ENCODE data around the gene SLC38A11. TPM values are rescaled to one million over a fixed set of nuclear protein-coding genes. Genes with fewer than 3 reads are reported as not detected.

SLC38A11 gene
- polyA plus RNA-seq, 3 donors, result 0.07 TPM; not detected in 2

DNA sequence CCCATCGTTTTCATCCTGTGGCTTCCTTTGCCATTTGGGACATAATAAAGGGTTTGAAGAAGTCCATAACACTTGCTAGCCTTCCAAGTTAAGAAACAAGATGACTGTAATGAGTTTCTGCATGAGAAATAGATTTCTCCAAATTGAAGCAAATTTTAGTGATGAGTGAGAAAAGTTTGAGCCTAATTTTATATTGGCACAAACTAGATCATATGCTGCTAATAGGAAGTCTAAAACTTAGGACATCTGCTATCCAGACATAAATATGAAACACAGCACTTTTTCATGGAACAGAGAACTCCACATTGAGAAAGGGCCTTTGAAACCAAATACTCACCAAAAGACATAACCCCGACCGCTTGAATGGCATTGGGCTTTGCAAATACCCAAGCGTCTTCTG is 39.8 kb downstream of the SLC38A11 start:
- intact Hi-C loops (cut with micrococcal nuclease), result no loop called here
- Histone ChIP-seq H3K27me3 (ENCODE audit: control insufficient read depth in 2 of 2, insufficient read depth in 2 of 2, low read length in 2 of 2) (no peaks in the 10 kb centered on the region), H3K36me3 (replicated peaks in 1 of 2; ENCODE audit: control insufficient read depth in 1 of 2, insufficient read depth in 2 of 2, low read length in 2 of 2) (no peaks in the 10 kb centered on the region), H3K79me2 (ENCODE audit: insufficient read depth, low read length) (no peaks in the 10 kb centered on the region), H2AFZ (ENCODE audit: insufficient read depth, low read depth, low read length, poor library complexity, severe bottlenecking) (no peak overlapping the region), H4K20me1 (ENCODE audit: insufficient read depth, low read length) (no peaks in the 10 kb centered on the region), H3K9me3 (replicated peaks in 1 of 2; ENCODE audit: control insufficient read depth in 1 of 2, insufficient read depth in 1 of 2, low read length in 2 of 2) (no peaks in the 10 kb centered on the region), H3K9ac (ENCODE audit: insufficient read depth, low read length, poor library complexity, severe bottlenecking) (no peak overlapping the region), H3K4me2 (replicated peaks; ENCODE audit: extremely low read depth, low read length, poor library complexity, severe bottlenecking) (no peak overlapping the region), H3K27ac (ENCODE audit: low read depth in 1 of 2, low read length in 2 of 2) (no peak overlapping the region), H3K4me1 (ENCODE audit: control insufficient read depth in 1 of 2, insufficient read depth in 2 of 2, low read length in 2 of 2) (no peaks in the 10 kb centered on the region), H3K4me3 (replicated peaks in 1 of 3; ENCODE audit: low read depth in 2 of 3, low read length in 3 of 3) (no peak overlapping the region)
- Mint-ChIP-seq H3K4me3 (no peak overlapping the region), H3K27me3 (ENCODE audit: low read depth in 3 of 3) (no peaks in the 10 kb centered on the region), H3K27ac (no peak overlapping the region), H3K36me3 (no peaks in the 10 kb centered on the region), H3K9me3 (no peaks in the 10 kb centered on the region), H3K4me1 (peaks cover 10% of the 10 kb centered on the region)
- TF ChIP-seq, protein P1, sequence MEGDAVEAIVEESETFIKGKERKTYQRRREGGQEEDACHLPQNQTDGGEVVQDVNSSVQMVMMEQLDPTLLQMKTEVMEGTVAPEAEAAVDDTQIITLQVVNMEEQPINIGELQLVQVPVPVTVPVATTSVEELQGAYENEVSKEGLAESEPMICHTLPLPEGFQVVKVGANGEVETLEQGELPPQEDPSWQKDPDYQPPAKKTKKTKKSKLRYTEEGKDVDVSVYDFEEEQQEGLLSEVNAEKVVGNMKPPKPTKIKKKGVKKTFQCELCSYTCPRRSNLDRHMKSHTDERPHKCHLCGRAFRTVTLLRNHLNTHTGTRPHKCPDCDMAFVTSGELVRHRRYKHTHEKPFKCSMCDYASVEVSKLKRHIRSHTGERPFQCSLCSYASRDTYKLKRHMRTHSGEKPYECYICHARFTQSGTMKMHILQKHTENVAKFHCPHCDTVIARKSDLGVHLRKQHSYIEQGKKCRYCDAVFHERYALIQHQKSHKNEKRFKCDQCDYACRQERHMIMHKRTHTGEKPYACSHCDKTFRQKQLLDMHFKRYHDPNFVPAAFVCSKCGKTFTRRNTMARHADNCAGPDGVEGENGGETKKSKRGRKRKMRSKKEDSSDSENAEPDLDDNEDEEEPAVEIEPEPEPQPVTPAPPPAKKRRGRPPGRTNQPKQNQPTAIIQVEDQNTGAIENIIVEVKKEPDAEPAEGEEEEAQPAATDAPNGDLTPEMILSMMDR (IDR thresholded peaks at IDR 0.05), result no peak
- no peak for DNase-seq
- no CpG with 5 or more reads among the region's 4 CpGs for WGBS (ENCODE audit: insufficient coverage)

DNA sequence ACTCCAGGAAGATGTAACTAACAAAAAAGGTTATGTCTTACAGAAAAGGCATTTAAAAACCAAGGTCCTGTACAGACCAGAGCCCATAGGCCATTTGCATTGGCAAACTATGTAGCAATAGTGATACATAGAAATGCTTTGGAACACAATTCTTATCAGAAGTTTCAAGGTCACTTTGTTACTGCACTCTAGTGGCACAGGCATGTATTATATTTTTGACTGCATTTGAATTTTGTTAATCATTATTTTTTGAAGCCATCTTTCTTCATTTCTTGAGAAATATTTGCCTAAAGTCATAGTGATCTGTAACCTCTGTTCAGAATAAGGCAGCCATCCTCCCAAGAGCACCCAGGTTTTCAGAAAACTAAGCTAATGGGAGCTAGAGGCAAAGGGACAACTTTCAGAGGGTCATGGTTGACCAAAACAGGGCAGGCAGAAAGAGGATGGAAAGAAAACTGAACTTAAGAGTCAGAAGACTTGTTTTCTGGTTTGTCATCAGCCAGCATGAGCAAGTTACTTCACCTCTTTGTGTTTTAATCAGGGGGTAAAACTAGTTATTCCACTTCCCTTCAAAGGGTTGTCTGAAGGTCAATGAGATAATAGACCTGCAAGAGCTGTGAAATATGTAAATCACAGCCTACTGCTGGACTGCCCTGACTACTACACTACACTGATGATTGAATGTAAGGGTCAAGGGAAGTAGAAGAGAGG is 41.5 kb downstream of the SLC38A11 start:
- Mint-ChIP-seq H3K4me1 (peaks cover 9% of the 10 kb centered on the region), H3K4me3 (no peak overlapping the region), H3K27me3 (ENCODE audit: low read depth in 3 of 3) (peaks cover 0 to 2% (median 0%) of the 10 kb centered on the region in 3 donors), H3K27ac (peak overlapping the region in 1 of 7 donors; percentile 12), H3K36me3 (no peaks in the 10 kb centered on the region), H3K9me3 (no peaks in the 10 kb centered on the region)
- DNase-seq, result peak in 1 of 3 donors; percentile 7
- Histone ChIP-seq H3K4me1 (ENCODE audit: control insufficient read depth in 1 of 2, insufficient read depth in 2 of 2, low read length in 2 of 2) (no peaks in the 10 kb centered on the region), H3K4me3 (replicated peaks in 1 of 3; ENCODE audit: low read depth in 2 of 3, low read length in 3 of 3) (no peak overlapping the region), H3K4me2 (replicated peaks; ENCODE audit: extremely low read depth, low read length, poor library complexity, severe bottlenecking) (no peak overlapping the region), H3K9me3 (replicated peaks in 1 of 2; ENCODE audit: control insufficient read depth in 1 of 2, insufficient read depth in 1 of 2, low read length in 2 of 2) (no peaks in the 10 kb centered on the region), H3K36me3 (replicated peaks in 1 of 2; ENCODE audit: control insufficient read depth in 1 of 2, insufficient read depth in 2 of 2, low read length in 2 of 2) (no peaks in the 10 kb centered on the region), H3K9ac (ENCODE audit: insufficient read depth, low read length, poor library complexity, severe bottlenecking) (no peak overlapping the region), H3K27ac (ENCODE audit: low read depth in 1 of 2, low read length in 2 of 2) (no peak overlapping the region), H3K79me2 (ENCODE audit: insufficient read depth, low read length) (no peaks in the 10 kb centered on the region), H2AFZ (ENCODE audit: insufficient read depth, low read depth, low read length, poor library complexity, severe bottlenecking) (no peak overlapping the region), H4K20me1 (ENCODE audit: insufficient read depth, low read length) (no peaks in the 10 kb centered on the region), H3K27me3 (ENCODE audit: control insufficient read depth in 2 of 2, insufficient read depth in 2 of 2, low read length in 2 of 2) (no peaks in the 10 kb centered on the region)
- TF ChIP-seq, protein P1 (IDR thresholded peaks at IDR 0.05), result peak; percentile 18
- intact Hi-C loops (cut with micrococcal nuclease), result no loop called here
